DMS53 (cell line): ENCODE data around the gene ERMAP.
"Not testable (repeated sequence)": the region's sequence is repeated elsewhere in the genome, so short reads cannot be mapped to it uniquely, and the experiment has no call there.

Source experiments
- DNase-seq: peaks from one replicate; lab custom pipeline; 2025; lab: John Stamatoyannopoulos, UW

The ERMAP gene

GRCh38 chr1:42807056-42807668, 9.8 kb upstream of the ERMAP start:
- DNase-seq = peak; percentile 18

GRCh38 chr1:42814815-42815214, 2.1 kb upstream of the ERMAP start:
- not testable (repeated sequence) for DNase-seq

GRCh38 chr1:42815941-42816584, 859 bp upstream of the ERMAP start:
- peak; percentile 66 for DNase-seq

GRCh38 chr1:42817440-42817767, 482 bp downstream of the ERMAP start:
- DNase-seq = no peak

- no peak for DNase-seq
These were observed 1.1 kb downstream of the ERMAP start for GRCh38 chr1:42817976-42818375.

- no peak for DNase-seq
These were observed 3.9 kb downstream of the ERMAP start for GRCh38 chr1:42820813-42821212.

GRCh38 chr1:42821690-42822089, 4.8 kb downstream of the ERMAP start:
- DNase-seq = no peak

- peak; percentile 33 for DNase-seq
These were observed 6.0 kb downstream of the ERMAP start for GRCh38 chr1:42822800-42823392.

- peak; percentile 11 for DNase-seq
These were observed 7.6 kb downstream of the ERMAP start for GRCh38 chr1:42824481-42825035.

- DNase-seq = no peak
These were observed 8.3 kb downstream of the ERMAP start for GRCh38 chr1:42825036-42825851.

- DNase-seq = no peak
These were observed 13.7 kb downstream of the ERMAP start for GRCh38 chr1:42830631-42831030.

- DNase-seq = no peak
These were observed 14.4 kb downstream of the ERMAP start for GRCh38 chr1:42831273-42831672.

GRCh38 chr1:42832641-42833240, 15.8 kb downstream of the ERMAP start:
- no peak for DNase-seq

- DNase-seq = no peak
These were observed 17.1 kb downstream of the ERMAP start for GRCh38 chr1:42833981-42834380.

GRCh38 chr1:42834803-42835202, 17.9 kb downstream of the ERMAP start:
- DNase-seq = no peak

- no peak for DNase-seq
These were observed 18.5 kb downstream of the ERMAP start for GRCh38 chr1:42835422-42835821.

- DNase-seq = no peak
These were observed 20.8 kb downstream of the ERMAP start for GRCh38 chr1:42837709-42838108.

GRCh38 chr1:42838482-42839190, 21.7 kb downstream of the ERMAP start:
- DNase-seq = no peak

- DNase-seq = no peak
These were observed 24.1 kb downstream of the ERMAP start for GRCh38 chr1:42841010-42841409.

- no peak for DNase-seq
These were observed 24.7 kb downstream of the ERMAP start for GRCh38 chr1:42841440-42842147.
